Measurements from ENCODE around the gene NPC1. TPM values are rescaled to one million over a fixed set of nuclear protein-coding genes. Genes with fewer than 3 reads are reported as not detected.
"Not testable (repeated sequence)": the region's sequence is repeated elsewhere in the genome, so short reads cannot be mapped to it uniquely, and the experiment has no call there.

NPC1 gene
- total RNA-seq, 2 donors from 2014 or later, result 43.6 to 44.9 TPM

DNA sequence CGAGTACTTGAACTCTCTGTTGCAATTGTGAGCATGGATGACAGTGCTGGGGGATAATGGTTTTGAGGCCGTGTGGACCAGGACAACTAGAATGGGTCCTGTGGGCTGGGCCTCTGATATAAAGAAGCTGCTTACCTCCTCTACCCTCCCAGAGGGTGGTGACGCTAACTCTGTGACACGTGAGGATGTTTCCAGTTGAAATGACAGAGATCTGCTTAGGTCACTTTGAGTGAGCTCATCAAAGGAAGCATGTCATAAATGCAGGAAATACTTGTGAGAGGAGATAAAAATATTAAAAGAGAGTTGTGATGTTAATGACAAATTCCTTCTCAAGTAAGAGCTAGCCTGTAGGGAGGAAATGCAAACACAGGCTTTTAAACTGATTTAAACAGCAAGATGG lies 66.6 kb downstream of the NPC1 start:
- Mint-ChIP-seq H3K9me3 (no peaks in the 10 kb centered on the region), H3K4me3 (no peak overlapping the region), H3K27me3 (ENCODE audit: insufficient read depth) (no peaks in the 10 kb centered on the region), H3K4me1 (no peaks in the 10 kb centered on the region), H3K27ac (no peak overlapping the region), H3K36me3 (ENCODE audit: low read depth) (peaks cover 72% of the 10 kb centered on the region)
- WGBS, 2 experiments (ENCODE audit: insufficient coverage in 1 of 2, insufficient read length in 1 of 2), result 87 to 100% methylated on average over 2 to 4 of the region's 4 CpGs
- Histone ChIP-seq H3K9ac (ENCODE audit: extremely low read depth, low read length, poor library complexity, severe bottlenecking) (no peak overlapping the region), H3K36me3 (ENCODE audit: control insufficient read depth, insufficient read depth, low read length) (peaks cover 72% of the 10 kb centered on the region), H3K4me3 (ENCODE audit: low read length) (no peak overlapping the region), H3K27me3 (ENCODE audit: control insufficient read depth, insufficient read depth, low read length, poor library complexity, severe bottlenecking) (no peaks in the 10 kb centered on the region), H3K4me1 (ENCODE audit: control insufficient read depth, insufficient read depth, low read length) (no peaks in the 10 kb centered on the region), H3K9me3 (ENCODE audit: control insufficient read depth, low read length) (no peaks in the 10 kb centered on the region), H3K27ac (ENCODE audit: low read depth, low read length) (no peak overlapping the region)
- TF ChIP-seq CTCF (conservative IDR thresholded peaks at IDR 0.05), result no peak
- no peak for DNase-seq

DNA sequence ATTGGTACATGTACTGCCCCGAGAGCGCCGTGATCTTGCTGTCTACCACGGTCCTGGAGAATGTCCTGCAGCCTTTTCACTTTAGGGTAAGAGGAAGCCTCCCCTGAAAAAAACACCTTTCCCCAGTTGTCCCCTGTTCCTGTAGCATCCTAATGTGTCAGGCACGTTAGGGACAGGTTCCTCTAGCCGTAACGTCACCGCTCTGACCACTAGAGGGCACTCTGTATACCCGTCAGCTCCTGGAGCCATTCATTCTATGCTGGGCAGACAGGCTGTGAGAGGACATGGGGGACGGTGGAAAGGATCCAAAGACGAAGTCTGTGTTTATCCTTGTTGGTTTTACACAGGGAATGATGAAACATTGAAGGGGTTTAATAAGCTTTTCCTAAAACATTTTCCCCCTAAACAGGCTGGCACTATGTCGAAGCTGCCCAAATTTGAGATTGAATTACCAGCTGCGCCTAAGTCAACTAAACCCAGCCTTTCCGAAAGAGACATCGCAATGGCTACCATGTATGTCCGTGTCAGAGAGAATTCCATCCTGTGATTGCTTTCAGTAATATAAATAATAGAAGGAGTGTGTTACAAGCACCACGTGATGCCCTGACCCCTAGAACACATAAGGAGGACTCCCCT lies 70.3 kb downstream of the NPC1 start:
- no peaks in the 10 kb centered on the region for H3K4me1 ChIP-seq (ENCODE audit: control insufficient read depth, insufficient read depth, low read length)
- H3K36me3 Mint-ChIP-seq (ENCODE audit: low read depth), result peaks cover 59% of the 10 kb centered on the region
- no peaks in the 10 kb centered on the region for H3K27me3 ChIP-seq (ENCODE audit: control insufficient read depth, insufficient read depth, low read length, poor library complexity, severe bottlenecking)
- H3K27ac ChIP-seq (ENCODE audit: low read depth, low read length), result no peak overlapping the region
- H3K4me3 Mint-ChIP-seq, result no peak overlapping the region
- WGBS, 2 experiments (ENCODE audit: insufficient coverage in 1 of 2, insufficient read length in 1 of 2), result 54 to 59% methylated on average over 14 to 17 of the region's 17 CpGs
- H3K27me3 Mint-ChIP-seq (ENCODE audit: insufficient read depth), result no peaks in the 10 kb centered on the region
- no peak overlapping the region for H3K4me3 ChIP-seq (ENCODE audit: low read length)
- no peaks in the 10 kb centered on the region for H3K9me3 ChIP-seq (ENCODE audit: control insufficient read depth, low read length)
- peak; percentile 96 for TF ChIP-seq CTCF (conservative IDR thresholded peaks at IDR 0.05)
- H3K4me1 Mint-ChIP-seq, result no peaks in the 10 kb centered on the region
- H3K27ac Mint-ChIP-seq, result no peak overlapping the region
- H3K9me3 Mint-ChIP-seq, result no peaks in the 10 kb centered on the region
- H3K36me3 ChIP-seq (ENCODE audit: control insufficient read depth, insufficient read depth, low read length), result peaks cover 54% of the 10 kb centered on the region
- no peak overlapping the region for H3K9ac ChIP-seq (ENCODE audit: extremely low read depth, low read length, poor library complexity, severe bottlenecking)
- peak; percentile 93 for DNase-seq

- Mint-ChIP-seq H3K9me3 (peaks cover 2% of the 10 kb centered on the region), H3K4me1 (peaks cover 10% of the 10 kb centered on the region), H3K4me3 (no peak overlapping the region), H3K36me3 (ENCODE audit: low read depth) (peaks cover 47% of the 10 kb centered on the region), H3K27me3 (ENCODE audit: insufficient read depth) (no peaks in the 10 kb centered on the region), H3K27ac (no peak overlapping the region)
- no peak for DNase-seq
- Histone ChIP-seq H3K36me3 (ENCODE audit: control insufficient read depth, insufficient read depth, low read length) (peaks cover 43% of the 10 kb centered on the region), H3K27ac (ENCODE audit: low read depth, low read length) (no peak overlapping the region), H3K4me1 (ENCODE audit: control insufficient read depth, insufficient read depth, low read length) (no peaks in the 10 kb centered on the region), H3K4me3 (ENCODE audit: low read length) (no peak overlapping the region), H3K9ac (ENCODE audit: extremely low read depth, low read length, poor library complexity, severe bottlenecking) (no peak overlapping the region), H3K9me3 (ENCODE audit: control insufficient read depth, low read length) (peaks cover 4% of the 10 kb centered on the region), H3K27me3 (ENCODE audit: control insufficient read depth, insufficient read depth, low read length, poor library complexity, severe bottlenecking) (no peaks in the 10 kb centered on the region)
- 100% methylated on average over 1 of the region's 1 CpG; no CpG with 5 or more reads in 1 of the 2 experiments for WGBS, 2 experiments (ENCODE audit: insufficient coverage in 1 of 2, insufficient read length in 1 of 2)
- TF ChIP-seq CTCF (conservative IDR thresholded peaks at IDR 0.05), result no peak
These were observed 73.7 kb downstream of the NPC1 start for GRCh38 chr18:23512641-23513040.

DNA sequence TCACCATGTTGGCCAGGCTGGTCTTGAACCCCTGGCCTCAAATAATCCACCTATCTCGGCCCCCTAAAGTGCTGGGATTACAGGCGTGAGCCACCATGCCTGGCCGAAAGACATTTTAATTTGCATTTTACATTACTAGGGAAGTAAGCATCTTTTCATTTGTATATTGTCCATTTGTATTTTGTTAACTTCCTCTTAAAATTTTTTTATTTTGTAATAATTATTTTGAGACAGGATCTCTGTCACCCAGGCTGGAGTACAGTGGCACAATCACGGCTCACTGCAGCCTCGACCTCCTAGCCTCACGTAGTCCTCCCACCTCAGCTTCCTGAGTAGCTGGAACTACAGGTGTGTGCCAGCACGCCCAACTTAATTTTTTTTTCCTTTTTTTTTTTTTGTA lies 74.1 kb downstream of the NPC1 start:
- H3K4me1 Mint-ChIP-seq, result peaks cover 10% of the 10 kb centered on the region
- H3K36me3 ChIP-seq (ENCODE audit: control insufficient read depth, insufficient read depth, low read length), result peaks cover 38% of the 10 kb centered on the region
- not testable (repeated sequence) for DNase-seq; H3K9ac ChIP-seq (ENCODE audit: extremely low read depth, low read length, poor library complexity, severe bottlenecking); H3K9me3 ChIP-seq (ENCODE audit: control insufficient read depth, low read length); H3K27me3 Mint-ChIP-seq (ENCODE audit: insufficient read depth); H3K27ac ChIP-seq (ENCODE audit: low read depth, low read length); H3K4me3 ChIP-seq (ENCODE audit: low read length); H3K4me1 ChIP-seq (ENCODE audit: control insufficient read depth, insufficient read depth, low read length); H3K27me3 ChIP-seq (ENCODE audit: control insufficient read depth, insufficient read depth, low read length, poor library complexity, severe bottlenecking); H3K9me3 Mint-ChIP-seq; H3K27ac Mint-ChIP-seq; H3K4me3 Mint-ChIP-seq
- WGBS, 2 experiments (ENCODE audit: insufficient coverage in 1 of 2, insufficient read length in 1 of 2), result 95 to 97% methylated on average over 4 to 6 of the region's 7 CpGs
- H3K36me3 Mint-ChIP-seq (ENCODE audit: low read depth), result peaks cover 45% of the 10 kb centered on the region

GRCh38 chr18:23510923-23511322 lies 75.4 kb downstream of the NPC1 start:
- peaks cover 10% of the 10 kb centered on the region for H3K4me1 Mint-ChIP-seq
- H3K4me3 ChIP-seq (ENCODE audit: low read length); H3K4me3 Mint-ChIP-seq; DNase-seq; H3K9me3 ChIP-seq (ENCODE audit: control insufficient read depth, low read length); H3K27me3 ChIP-seq (ENCODE audit: control insufficient read depth, insufficient read depth, low read length, poor library complexity, severe bottlenecking); H3K27ac Mint-ChIP-seq; H3K4me1 ChIP-seq (ENCODE audit: control insufficient read depth, insufficient read depth, low read length); H3K27ac ChIP-seq (ENCODE audit: low read depth, low read length); H3K9me3 Mint-ChIP-seq; H3K9ac ChIP-seq (ENCODE audit: extremely low read depth, low read length, poor library complexity, severe bottlenecking); H3K27me3 Mint-ChIP-seq (ENCODE audit: insufficient read depth): not testable (repeated sequence)
- H3K36me3 ChIP-seq (ENCODE audit: control insufficient read depth, insufficient read depth, low read length), result peaks cover 28% of the 10 kb centered on the region
- WGBS, 2 experiments (ENCODE audit: insufficient coverage in 1 of 2, insufficient read length in 1 of 2), result 100% methylated on average over 2 of the region's 2 CpGs; no CpG with 5 or more reads in 1 of the 2 experiments
- H3K36me3 Mint-ChIP-seq (ENCODE audit: low read depth), result peaks cover 43% of the 10 kb centered on the region

Measured in endodermal cell (in vitro differentiated cells).